Activated B cell treated with CpG ODN at 0.5 μM for 24 hours (primary cell): ENCODE data around the gene STXBP6. TPM values are rescaled to one million over a fixed set of nuclear protein-coding genes. Genes with fewer than 3 reads are reported as not detected.

Experiments
- ATAC-seq: fragments of 200-7000 bp; cut with Tn5 transposase; one replicate; pipeline ENCODE4 v1.10.0; 2021; ENCODE audit warnings: low read depth, mild to moderate bottlenecking, moderate library complexity
- CTCF ChIA-PET: fragments of 350-600 bp; sonication (Branson Sonifier 250); formaldehyde crosslinking; loops from one replicate; lab custom pipeline; 2021; ENCODE audit warnings: antibody characterized with exemption; lab: Charles Lee
- POLR2A ChIA-PET: fragments of 350-600 bp; sonication (Branson Sonifier 250); formaldehyde crosslinking; loops from one replicate; lab custom pipeline; 2021; ENCODE audit warnings: antibody characterized with exemption; lab: Charles Lee
- DNase-seq: peaks from one replicate; pipeline ENCODE4 v3.0.0; 2022
- H3K27ac Mint-ChIP-seq: one replicate; pipeline ENCODE4 v1.8.0; 2020; ENCODE audit warnings: mixed read lengths
- H3K27me3 Mint-ChIP-seq: one replicate; pipeline ENCODE4 v1.8.0; 2021; ENCODE audit warnings: mixed read lengths
- H3K36me3 Mint-ChIP-seq: one replicate; pipeline ENCODE4 v1.8.0; 2021; ENCODE audit warnings: low read depth, mixed read lengths
- H3K4me1 Mint-ChIP-seq: one replicate; pipeline ENCODE4 v1.8.0; 2021; ENCODE audit warnings: mixed read lengths
- H3K4me3 Mint-ChIP-seq: one replicate; pipeline ENCODE4 v1.8.0; 2020; ENCODE audit warnings: mild to moderate bottlenecking, mixed read lengths
- H3K9me3 Mint-ChIP-seq: one replicate; pipeline ENCODE4 v1.8.0; 2020; ENCODE audit warnings: mixed read lengths
- intact Hi-C: fragments of 100-400 bp; cut with micrococcal nuclease; formaldehyde crosslinking; loops from one replicate; pipeline ENCODE4 v1.15.1; 2024
- total RNA-seq: library from RNA; stranded (reverse); gene quantifications from 2 replicates; pipeline ENCODE4 v1.2.3, GENCODE V29; 2022
- TF ChIP-seq, protein P1 (sequence below): fragments of 200-600 bp; IDR thresholded peaks from one replicate; pipeline ENCODE4 v1.8.0; 2022; ENCODE audit warnings: antibody characterized with exemption, mild to moderate bottlenecking

The STXBP6 gene
- total RNA-seq, 1 donor from 2014 or later: 0.22 TPM

GRCh38 chr14:24816929-24817211 is 233.1 kb downstream of the STXBP6 start:
- H3K4me1 Mint-ChIP-seq: no peaks in the 10 kb centered on the region
- no peaks in the 10 kb centered on the region for H3K36me3 Mint-ChIP-seq
- ChIA-PET CTCF (no interaction called here), POLR2A (no interaction called here)
- ATAC-seq: no peak
- no peak overlapping the region for H3K27ac Mint-ChIP-seq
- no peak for DNase-seq
- H3K27me3 Mint-ChIP-seq: no peaks in the 10 kb centered on the region
- intact Hi-C loops: no loop called here
- TF ChIP-seq, protein P1, sequence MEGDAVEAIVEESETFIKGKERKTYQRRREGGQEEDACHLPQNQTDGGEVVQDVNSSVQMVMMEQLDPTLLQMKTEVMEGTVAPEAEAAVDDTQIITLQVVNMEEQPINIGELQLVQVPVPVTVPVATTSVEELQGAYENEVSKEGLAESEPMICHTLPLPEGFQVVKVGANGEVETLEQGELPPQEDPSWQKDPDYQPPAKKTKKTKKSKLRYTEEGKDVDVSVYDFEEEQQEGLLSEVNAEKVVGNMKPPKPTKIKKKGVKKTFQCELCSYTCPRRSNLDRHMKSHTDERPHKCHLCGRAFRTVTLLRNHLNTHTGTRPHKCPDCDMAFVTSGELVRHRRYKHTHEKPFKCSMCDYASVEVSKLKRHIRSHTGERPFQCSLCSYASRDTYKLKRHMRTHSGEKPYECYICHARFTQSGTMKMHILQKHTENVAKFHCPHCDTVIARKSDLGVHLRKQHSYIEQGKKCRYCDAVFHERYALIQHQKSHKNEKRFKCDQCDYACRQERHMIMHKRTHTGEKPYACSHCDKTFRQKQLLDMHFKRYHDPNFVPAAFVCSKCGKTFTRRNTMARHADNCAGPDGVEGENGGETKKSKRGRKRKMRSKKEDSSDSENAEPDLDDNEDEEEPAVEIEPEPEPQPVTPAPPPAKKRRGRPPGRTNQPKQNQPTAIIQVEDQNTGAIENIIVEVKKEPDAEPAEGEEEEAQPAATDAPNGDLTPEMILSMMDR: no peak
- H3K9me3 Mint-ChIP-seq: no peaks in the 10 kb centered on the region
- H3K4me3 Mint-ChIP-seq: no peak overlapping the region

DNA sequence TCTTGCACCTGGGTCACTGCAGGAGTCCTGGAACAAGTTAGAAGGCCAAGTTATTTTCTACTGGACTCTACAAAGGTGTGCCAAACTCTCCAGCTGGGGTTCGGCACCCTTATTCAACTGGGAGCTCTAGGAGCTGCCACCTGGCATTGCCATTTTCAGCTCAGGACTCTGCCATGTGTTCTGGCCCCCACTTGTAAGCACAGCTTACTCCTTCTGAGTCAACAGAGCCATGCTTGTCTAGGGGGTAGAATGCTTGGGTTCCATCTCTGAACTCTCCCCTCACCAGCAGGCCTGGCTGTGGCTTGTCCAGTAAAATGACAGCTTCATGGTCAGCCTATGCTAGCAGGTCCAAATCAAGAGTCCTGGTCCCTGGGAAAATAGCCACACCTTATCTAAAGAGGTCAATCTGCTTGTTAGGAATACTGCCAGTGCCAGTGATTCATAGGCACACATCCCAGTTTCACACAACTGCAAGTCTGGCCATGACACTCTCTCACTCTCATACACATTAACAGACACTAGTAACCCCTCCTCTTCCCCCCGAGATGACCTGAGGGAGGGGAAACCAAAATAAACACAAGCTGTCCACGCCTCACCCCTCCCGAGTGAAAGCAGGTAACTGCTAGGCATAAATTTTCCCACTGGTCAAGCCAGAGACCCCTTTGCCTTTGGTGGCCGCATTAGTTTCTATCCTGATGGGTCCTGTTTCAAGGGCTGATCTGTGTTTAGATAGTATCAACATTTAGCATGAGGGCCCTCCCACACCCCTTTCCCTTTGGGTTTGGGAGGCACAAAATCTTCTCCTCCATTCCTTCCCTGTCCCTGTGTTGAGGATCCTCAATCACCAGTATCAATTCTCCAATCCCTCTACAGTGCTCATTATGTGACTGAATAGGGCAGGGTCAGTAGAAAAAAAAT is 233.7 kb downstream of the STXBP6 start:
- no peak overlapping the region for H3K4me3 Mint-ChIP-seq
- H3K36me3 Mint-ChIP-seq: no peaks in the 10 kb centered on the region
- no peaks in the 10 kb centered on the region for H3K4me1 Mint-ChIP-seq
- ChIA-PET POLR2A (no interaction called here), CTCF (no interaction called here)
- H3K9me3 Mint-ChIP-seq: no peaks in the 10 kb centered on the region
- no peak overlapping the region for H3K27ac Mint-ChIP-seq
- no peaks in the 10 kb centered on the region for H3K27me3 Mint-ChIP-seq
- ATAC-seq: no peak
- no peak for DNase-seq
- TF ChIP-seq, protein P1: no peak
- intact Hi-C loops: no loop called here

DNA sequence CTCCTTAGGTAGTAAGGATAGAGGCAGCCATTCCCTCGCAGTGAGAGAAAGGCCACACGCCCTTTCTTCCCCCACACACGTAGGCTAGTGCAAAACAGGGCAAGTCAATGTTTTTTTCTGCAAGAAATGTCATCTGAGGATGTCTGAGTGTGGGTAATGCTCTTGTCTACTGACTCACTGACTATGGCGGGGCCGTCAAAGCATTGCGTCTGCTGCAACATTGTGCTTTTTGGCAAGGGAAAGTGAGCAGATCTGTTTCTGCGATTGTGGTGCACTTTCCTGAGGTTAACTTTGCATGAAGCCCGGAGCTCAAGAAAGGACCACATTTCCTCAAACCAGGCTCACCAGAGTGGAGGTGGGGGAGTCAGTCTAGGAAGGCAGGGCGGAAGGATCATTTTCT is 234.4 kb downstream of the STXBP6 start:
- CTCF ChIA-PET: no interaction called here
- ATAC-seq: no peak

DNA sequence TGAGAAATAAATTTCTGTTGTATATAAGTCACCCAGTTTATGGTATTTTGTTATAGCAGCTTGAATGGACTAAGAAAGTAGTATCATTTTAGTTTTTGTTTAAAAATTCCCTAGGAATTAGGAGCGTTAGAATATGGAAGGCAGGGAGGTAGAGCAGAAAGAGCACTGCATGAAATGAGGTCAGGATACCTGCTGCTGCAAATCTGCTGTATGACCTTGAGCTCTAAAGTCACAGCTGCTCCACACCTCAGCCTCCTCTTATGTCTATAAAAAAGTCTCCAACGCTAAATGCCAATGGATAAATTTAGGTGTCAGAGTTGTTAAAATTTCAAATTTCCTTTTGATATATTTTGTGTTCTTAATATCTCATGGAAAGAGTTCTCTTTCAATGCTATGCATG is 235.0 kb downstream of the STXBP6 start:
- DNase-seq (no peak), ATAC-seq (no peak)
- ChIA-PET POLR2A (no interaction called here), CTCF (no interaction called here)
- H3K4me1 Mint-ChIP-seq: no peaks in the 10 kb centered on the region
- H3K27me3 Mint-ChIP-seq: no peaks in the 10 kb centered on the region
- H3K36me3 Mint-ChIP-seq: no peaks in the 10 kb centered on the region
- no peak overlapping the region for H3K27ac Mint-ChIP-seq
- intact Hi-C loops: no loop called here
- TF ChIP-seq, protein P1: no peak
- no peak overlapping the region for H3K4me3 Mint-ChIP-seq
- H3K9me3 Mint-ChIP-seq: no peaks in the 10 kb centered on the region

More for the DNA sequence above, 234.4 kb downstream of the STXBP6 start:
- no peak overlapping the region for H3K4me3 Mint-ChIP-seq
- POLR2A ChIA-PET: no interaction called here
- TF ChIP-seq, protein P1: no peak
- no peak overlapping the region for H3K27ac Mint-ChIP-seq
- H3K9me3 Mint-ChIP-seq: no peaks in the 10 kb centered on the region
- H3K4me1 Mint-ChIP-seq: no peaks in the 10 kb centered on the region
- no peak for DNase-seq
- intact Hi-C loops: no loop called here
- H3K36me3 Mint-ChIP-seq: no peaks in the 10 kb centered on the region
- H3K27me3 Mint-ChIP-seq: no peaks in the 10 kb centered on the region

DNA sequence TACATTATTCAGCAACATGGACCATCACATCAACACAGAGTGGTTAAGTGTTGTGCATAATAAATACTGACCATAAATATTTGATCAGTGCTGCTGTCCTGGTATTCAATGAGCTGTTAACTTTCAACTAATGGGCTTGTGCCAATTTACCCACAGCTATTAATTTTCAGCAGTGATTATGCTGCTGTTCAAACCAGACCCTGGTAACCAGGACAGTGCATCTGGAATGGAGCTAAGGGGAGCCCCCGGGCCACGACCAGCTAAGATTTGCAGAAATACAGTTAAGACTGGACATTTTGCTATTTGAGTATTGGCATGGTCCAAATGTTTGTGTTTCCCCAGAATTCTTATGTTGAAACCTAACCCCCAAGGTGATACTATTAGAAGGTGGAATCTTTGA is 235.6 kb downstream of the STXBP6 start:
- TF ChIP-seq, protein P1: no peak
- DNase-seq (no peak), ATAC-seq (no peak)
- POLR2A ChIA-PET: no interaction called here
- CTCF ChIA-PET: no interaction called here
- no peaks in the 10 kb centered on the region for H3K4me1 Mint-ChIP-seq
- no peaks in the 10 kb centered on the region for H3K27me3 Mint-ChIP-seq
- H3K4me3 Mint-ChIP-seq: no peak overlapping the region
- H3K36me3 Mint-ChIP-seq: no peaks in the 10 kb centered on the region
- no peaks in the 10 kb centered on the region for H3K9me3 Mint-ChIP-seq
- intact Hi-C loops: no loop called here
- H3K27ac Mint-ChIP-seq: no peak overlapping the region
